GM19023 (cell line): Measurements from ENCODE around the gene EPHB4.
"Not testable (repeated sequence)": the region's sequence is repeated elsewhere in the genome, so short reads cannot be mapped to it uniquely, and the experiment has no call there.

Experiments used
- ATAC-seq: cut with Tn5 transposase; IDR thresholded peaks from one replicate; pipeline ENCODE4 v1.9.1; 2021; ENCODE audit warnings: mild to moderate bottlenecking, moderate library complexity; ENCODE audit not compliant: unreplicated experiment

EPHB4 gene

DNA sequence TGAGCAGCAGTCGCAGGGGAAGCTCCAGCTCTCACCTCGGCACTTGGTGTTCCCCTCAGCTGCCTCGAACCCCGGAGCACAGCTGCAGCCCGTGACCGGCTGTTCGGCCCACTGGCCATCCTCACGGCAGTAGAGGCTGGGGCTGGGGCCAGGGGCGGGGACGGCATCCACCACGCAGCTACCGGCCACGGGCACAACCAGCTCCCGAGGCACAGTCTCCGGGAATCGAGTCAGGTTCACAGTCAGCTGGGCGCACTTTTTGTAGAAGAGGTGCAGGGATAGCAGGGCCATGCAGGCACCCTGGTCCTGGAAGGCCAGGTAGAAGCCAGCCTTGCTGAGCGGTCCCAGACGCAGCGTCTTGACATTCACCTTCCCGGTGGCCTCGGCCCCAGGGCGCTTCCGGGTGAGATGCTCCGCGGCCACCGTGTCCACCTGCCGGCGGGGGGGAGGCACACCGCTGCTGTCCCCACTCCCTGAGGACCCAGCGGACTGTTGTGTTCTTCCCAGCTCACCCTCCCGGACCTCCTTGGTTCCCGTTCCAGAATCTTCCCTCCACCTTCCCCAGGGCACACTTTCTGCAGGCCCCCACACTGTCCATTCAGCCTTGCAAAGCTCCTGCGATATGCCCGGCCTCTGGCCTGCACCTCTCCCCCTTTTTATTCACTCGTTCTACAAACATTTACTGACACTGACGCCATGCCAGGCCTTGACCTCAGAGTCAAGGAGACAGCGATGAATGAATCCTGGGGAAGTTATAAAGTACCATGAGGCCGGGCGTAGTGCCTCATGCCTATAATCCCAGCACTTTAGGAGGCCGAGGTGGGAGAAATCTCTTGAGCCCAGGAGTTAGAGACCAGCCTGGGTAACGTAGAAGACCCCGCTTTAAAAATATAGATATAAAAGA, 4.8 kb downstream of the EPHB4 start:
- ATAC-seq, result no peak

DNA sequence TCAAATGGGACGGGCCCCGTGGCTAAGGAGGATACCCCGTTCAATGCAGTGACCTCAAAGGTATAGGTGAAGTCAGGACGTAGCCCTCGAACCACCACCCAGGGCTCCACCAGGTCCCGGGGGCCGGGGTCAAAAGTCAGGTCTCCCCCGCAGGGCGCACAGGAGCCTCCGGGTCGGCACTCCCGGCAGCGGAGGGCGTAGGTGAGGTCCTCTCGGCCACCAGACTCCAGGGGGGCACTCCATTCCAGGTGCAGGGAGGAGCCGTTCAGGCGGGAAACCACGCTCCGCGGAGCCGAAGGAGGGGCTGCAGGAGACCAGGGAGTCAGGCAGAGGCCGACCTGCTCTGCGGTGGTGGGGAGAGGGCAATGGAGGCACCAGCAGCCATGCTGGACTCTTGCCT, 7.7 kb downstream of the EPHB4 start:
- ATAC-seq, result no peak

DNA sequence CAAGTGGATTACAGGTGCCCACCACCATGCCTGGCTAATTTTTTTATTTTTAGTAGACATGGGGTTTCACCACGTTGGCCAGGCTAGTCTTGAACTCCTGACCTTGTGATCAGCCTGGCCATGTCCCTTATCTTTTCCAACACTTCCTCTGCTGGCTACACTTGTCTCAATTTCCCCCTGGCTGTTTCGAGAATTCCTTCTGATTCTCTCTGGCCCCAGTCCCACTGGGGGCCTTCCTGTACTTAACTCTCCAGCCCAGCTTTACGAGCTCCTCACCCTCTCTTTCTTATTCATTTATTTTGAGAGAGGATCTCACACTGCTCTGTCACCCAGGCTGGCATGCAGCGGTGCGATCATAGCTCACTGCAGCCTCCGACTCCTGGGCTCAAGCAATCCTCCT, 8.5 kb downstream of the EPHB4 start:
- ATAC-seq, result no peak

DNA sequence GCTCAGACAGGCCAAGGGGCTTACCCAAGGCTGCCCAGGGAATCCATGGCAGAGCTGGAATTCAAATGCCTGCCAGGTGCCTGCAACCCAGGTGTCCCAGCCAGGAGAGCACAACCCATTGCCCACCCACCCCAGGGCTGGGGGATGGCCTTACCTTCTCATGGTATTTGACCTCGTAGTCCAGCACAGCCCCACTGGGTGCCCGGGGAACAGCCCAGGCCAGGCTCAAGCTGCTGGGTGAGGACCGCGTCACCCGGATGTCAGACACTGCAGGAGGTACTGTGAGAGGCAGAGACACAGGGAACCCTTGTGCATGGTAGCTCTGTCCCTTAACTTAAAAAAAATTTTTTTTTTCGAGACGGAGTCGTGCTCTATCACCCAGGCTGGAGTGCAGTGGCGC, 9.0 kb downstream of the EPHB4 start:
- ATAC-seq, result no peak

DNA sequence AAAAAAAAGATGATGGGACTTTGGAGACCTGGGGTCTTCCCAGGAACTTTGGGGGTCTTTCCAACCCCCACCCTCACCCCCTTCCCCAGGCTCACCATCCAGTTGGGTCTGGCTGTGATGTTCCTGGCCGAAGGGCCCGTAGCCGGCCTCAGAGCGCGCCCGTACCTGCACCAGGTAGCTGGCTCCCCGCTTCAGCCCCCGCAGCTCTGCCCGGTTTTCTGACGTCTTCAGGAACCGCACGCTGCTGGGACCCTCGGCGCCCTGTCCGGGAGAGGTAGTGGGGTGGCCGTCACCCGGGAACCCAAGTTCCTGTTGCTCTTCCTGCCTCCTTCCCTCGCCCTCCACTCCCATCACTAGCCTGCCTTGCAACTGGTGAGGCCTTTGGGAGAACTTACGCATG, 10.2 kb downstream of the EPHB4 start:
- no peak for ATAC-seq

DNA sequence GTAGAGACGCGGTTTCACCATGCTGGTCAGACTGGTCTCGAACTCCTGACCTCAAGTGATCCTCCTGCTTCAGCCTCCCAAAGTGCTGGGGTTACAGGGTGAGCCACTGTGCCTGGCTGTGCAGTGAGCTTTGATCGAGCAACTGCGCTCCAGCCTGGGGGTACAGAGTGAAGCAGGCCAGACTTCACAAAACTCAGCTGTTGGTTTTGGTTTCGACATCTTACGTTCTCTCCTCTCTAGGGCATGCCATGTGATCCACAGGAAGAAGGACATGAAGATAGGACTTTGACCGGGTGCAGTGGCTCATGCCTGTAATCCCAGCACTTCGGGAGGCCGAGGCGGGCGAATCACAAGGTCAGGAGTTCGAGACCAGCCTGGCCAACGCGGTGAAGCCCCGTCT, 10.8 kb downstream of the EPHB4 start:
- not testable (repeated sequence) for ATAC-seq

DNA sequence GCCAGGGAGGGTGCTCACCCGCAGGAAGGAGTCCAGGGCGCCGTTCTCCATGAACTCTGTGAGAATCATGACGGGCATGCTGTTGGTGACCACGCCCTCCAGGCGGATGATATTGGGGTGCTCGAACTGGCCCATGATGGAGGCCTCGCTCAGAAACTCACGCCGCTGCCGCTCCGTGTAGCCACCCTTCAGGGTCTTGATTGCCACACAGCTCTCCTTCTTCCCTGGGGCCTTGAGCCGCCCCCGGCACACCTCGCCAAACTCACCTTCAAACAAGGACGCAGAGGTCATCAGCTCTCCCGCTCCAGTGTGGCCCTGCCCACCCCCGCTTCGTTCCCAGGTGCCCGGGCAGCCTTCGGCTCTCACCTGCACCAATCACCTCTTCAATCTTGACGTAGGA, 14.6 kb downstream of the EPHB4 start:
- ATAC-seq, result no peak

DNA sequence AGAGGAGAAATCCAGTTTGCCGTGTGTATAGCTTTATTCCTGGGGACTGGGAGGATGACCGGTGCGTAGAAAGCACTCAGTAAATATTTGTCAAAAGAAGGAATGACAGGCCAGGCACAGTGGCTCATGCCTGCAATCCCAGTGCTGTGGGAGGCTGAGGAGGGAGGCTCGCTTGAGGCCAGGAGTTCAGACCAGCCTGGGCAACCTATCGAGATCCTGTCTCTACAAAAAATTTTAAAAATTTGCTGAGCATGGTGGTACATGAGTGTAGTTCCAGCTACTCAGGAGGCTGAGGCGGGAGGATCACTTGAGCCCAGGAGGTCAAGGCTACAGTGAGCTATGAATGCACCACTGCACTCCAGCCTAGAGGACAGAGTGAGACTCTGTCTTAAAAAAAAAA, 15.8 kb downstream of the EPHB4 start:
- ATAC-seq, result no peak

DNA sequence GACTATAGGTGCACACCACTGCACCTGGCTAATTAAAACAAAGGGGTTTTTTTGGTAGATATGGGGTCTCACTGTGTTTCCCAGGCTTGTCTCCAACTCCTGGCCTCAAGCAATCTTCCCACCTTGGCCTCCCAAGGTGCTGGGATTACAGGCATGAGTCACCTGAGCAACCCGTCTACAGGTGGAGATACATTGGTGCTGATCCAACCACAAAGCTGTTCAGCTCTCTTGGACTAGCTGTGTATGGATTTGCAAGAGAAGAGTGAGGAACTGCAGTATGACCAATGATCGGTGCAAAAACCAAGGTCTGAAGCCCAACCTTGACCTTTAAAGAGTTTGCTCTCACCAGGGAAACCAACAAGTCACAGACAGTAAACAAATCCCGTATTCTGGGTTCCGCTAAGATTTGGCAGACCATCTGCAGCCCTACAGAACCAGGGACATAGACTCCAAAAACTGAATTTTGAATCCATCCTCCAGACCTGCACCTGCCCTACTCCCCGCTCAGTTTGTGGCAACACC, 18.9 kb downstream of the EPHB4 start:
- ATAC-seq, result no peak

DNA sequence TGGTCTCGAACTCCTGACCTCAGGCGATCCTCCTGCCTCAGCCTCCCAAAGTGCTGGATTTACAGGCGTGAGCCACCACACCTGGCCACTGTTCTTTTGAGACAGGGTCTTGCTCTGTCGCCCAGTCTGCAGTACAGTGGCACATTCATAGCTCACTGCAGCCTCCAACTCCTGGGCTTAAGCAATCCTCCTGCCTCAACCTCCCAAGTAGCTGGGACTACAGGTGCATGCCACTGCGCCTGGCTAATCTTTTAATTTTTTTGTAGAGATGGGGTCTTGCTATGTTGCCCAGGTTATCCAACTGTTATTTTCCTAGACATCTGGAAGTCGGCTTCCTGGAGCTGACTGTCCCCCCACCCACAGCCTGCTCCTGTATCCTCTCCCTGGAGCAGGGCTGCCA, 20.4 kb downstream of the EPHB4 start:
- not testable (repeated sequence) for ATAC-seq

DNA sequence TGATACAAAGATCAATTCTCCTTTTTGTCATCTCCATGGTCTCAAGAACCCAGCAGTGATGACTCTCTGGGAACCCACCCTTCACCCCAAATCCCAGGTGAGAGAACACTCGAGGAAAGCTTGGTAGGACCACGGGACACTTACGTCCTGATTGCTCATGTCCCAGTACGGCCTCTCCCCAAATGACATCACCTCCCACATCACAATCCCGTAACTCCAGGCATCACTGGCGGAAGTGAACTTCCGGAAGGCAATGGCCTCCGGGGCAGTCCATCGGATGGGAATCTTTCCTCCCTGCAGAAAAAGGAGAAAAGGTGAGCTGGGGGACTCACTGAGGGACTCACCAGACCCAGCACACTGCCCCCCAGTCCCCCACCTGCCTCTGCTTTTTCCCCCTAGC, 21.0 kb downstream of the EPHB4 start:
- ATAC-seq, result no peak

DNA sequence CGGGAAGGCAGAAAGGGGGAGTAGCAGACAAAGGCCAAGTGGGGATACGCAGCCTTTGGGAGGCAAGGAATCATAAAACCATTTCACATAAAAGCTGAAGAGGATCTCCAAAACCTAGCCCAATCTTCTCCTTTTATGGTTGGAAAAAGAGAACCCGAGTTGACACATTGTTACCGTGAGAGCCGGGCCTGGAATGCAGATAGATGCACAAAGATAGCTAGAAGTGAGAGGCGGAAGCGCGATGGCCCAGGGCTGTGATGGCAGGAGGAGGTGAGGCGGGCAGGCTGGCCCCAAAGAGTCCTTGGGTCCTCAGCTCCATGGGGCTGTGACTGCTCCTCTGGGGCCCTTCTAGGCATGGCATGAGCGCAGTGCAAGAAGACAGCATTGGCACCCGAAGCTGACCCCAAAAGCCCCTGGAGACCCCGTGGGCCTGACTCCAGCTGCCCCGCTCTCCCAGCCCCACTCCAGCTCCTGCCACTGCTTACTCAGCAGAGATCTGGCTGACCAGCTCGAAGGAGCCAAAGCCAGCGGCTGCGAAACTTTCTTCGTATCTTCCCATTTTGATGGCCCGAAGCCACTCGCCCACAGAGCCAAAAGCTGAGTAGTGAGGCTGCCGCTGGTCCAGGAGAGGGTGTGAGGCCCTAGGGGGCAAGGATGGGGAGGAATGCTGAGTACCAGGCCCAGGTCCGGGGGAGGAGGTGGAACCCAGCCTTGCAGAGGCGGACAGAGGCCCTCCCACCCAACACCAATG, 22.5 kb downstream of the EPHB4 start:
- no peak for ATAC-seq

DNA sequence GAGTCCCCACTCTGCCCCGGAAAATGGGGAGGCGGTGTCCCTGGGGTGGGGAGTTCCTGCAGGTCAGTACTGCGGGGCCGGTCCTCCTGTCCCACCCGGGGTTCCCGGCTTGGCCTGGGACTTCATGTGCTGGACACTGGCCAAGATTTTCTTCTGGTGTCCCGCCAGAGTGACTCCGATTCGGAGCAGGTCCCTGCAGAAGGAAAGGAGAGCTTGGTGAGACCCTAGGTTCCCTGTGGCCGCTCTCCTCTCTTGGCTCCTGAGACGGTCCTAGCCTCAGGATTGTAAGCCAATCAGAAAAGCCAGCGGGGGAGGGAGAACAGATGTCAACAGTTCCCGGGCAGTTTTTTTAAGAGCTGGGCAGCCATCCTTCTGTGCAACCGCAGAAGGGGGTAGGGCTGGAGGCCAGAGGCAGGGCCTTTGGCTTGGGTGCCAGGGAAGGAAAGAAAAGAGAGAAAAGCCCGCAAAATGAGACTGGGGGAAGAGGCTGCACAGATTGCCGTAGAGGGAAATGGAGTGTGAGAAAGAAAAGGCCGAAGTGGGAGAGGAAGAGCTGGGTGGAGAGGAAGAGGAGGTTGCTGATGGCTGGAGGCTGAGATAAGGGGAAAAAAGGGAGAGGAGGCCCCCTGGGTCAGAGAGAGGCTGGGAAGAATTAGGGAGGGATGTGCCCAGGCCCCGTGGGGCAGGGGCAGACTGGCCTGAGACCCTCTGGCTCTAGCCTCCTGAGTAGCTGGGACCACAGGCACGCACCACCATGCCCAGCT, 23.7 kb downstream of the EPHB4 start:
- ATAC-seq, result peak; percentile 96

DNA sequence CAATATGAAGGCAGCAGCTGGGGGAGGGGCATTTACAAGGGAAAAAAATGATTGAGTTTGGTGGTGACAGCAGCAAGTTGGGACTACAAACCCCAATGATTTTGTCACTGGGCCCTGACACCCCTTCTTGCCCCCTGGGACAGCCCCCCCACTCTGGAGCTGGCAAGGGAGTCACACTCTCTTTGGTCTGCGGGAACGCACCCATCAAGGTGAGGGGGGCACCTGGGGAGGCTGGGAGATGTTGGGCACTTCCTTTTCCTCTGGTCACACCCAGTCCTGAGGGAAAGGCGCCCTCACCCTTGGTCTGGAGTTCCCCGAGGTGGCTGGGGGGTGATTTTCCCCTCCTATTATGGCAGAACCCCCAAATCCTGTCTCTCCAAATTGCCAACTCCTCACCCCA, 24.4 kb downstream of the EPHB4 start:
- no peak for ATAC-seq

DNA sequence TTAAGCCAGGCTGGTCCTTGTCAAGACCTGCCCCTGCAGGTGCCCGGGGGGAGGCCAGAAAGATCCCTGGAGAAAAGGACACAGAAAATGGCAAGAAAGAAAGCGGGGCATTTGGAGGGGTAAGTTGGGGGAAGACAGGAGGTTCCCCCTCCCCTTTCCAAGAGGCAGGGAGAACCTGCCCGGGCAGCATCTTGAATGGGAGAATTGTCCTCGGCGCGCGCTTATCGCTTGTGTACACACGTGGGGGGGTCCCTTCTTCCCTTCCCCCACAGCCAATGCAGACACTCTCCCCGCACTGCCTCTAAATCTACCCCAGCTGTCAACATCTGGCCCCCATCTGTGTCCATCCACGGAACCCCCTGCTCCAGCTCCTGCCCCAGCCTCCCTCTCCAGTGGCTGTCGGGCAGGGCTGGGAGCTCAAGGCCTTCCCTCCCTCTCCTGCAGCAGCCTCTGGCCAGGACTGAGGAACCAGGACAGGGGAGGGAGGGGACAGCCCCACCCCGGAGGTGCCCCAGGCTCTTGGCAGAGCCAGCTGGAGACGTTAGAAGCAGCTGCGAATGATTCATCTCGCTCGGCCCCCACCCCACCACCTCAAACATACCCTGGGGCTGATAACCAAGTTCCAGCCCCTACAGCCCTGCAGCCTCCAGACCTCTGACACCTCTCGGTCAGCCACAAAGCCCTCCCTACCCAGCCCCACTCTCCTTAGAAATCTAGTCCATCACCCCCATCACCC, 25.3 kb downstream of the EPHB4 start:
- ATAC-seq, result no peak

DNA sequence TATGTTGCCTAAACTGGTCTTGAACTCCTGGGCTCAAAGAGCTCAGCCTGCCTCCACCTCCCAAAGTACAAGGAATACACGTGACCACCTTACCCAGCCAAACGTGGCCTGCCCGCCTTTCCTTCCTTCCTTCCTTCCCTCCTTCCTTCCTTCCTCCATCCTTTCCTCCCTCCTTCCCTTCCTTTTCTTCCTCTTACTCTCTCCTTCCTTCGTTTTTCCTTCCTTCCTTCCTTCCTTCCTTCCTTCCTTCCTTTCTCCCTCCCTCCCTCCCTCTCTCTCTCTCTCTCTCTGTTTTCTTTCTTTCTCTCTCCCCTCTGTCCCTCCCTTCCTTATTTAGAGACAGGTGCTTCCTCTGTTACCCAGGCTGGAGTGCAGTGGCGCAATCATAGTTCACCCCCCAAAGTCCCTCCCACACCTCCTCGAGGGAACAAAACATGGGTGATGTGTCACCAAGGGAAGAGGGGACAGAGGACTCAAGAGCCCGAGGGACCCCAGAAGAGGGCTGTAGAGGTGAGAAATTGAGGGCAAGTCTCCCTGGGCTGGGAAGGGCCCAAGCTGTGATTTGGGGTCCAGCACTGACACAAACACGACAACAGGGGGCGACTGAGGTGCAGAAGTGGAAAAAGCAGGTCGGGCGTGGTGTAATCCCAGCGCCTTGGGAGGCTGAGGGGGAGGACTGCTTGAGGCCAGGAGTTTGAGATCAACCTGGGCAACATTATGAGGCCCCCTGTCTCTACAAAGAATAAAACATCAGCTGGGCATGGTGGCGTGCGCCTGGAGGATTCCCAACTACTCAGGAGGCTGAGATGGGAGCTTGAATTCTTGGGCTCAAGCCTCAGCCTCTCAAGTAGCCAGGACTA, 28.1 kb downstream of the EPHB4 start:
- no peak for ATAC-seq

DNA sequence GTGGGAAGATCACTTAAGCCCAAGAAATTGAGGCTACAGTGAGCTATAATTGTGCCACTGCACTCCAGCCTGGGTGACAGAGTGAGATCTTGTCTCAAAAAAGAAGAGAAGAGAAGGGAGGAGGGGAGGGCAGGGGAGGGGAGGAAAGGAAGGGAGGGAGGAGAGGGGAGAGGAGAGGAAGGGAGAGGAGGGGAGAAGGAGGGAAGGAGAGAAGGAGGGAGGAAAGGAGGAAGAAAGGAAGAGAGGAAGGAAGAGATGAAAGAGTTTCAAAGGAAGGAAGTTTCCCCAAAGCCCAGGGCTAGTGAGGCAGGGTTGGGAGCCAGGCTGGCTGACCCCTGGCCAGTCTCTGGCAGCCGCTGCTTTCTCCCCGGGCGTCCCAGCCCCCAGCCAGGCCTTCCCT, 32.6 kb downstream of the EPHB4 start:
- no peak for ATAC-seq

DNA sequence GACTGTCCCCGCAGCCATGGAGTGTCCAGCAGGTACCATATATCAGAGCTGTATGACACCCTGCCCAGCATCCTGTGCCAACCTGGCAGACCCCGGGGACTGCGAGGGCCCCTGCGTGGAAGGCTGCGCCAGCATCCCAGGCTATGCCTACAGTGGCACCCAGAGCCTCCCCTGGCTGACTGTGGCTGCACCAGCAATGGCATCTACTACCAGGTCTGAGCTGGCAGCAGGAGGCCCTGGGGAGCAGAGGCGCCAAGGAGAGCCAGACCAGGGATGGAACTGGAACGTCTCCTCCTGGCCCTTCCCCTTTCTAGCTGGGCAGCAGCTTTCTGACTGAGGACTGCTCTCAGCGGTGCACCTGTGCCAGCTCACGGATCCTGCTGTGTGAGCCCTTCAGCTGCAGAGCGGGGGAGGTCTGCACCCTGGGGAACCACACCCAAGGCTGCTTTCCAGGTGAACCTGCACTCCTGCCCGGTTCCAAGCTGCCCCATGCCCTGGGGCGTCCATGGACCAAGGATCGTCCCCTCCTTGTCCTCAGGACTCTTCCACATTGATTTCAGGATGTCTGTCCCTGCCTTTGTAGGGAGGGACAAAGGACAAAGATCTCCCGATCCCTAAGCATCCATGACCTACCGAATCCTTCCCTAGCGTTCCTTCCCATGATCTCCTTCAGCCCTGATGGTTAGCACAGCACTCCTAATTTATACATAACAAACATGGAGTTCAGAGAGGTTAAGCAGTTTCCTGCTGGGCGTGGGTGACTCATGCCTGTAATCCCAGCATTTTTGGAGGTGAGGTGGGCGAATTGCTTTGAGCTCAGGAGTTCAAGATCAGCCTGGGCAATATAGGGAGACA, 33.3 kb downstream of the EPHB4 start:
- ATAC-seq, result no peak
